HepG2 (cell line): ENCODE measurements around the gene TRANK1. TPM values are rescaled to one million over a fixed set of nuclear protein-coding genes. Genes with fewer than 3 reads are reported as not detected.
A peak's percentile ranks its signal among the peaks of the same experiment; 100 is the strongest.

ENCODE experiments used
- ADNP ChIP-seq: sonication (generic); formaldehyde crosslinking; IDR thresholded peaks from 2 replicates; pipeline ENCODE4 v1.4.0; 2020; ENCODE audit warnings: missing genetic modification reagents
- CENPX ChIP-seq: sonication (generic); formaldehyde crosslinking; IDR thresholded peaks from 2 replicates; pipeline ENCODE4 v1.9.0; 2021; ENCODE audit warnings: mild to moderate bottlenecking, missing genetic modification reagents, moderate library complexity
- EP300 ChIP-seq, 3 experiments: sonication (generic) in 1 of 3; formaldehyde crosslinking in 1 of 3; IDR thresholded peaks; 2 replicates each; pipeline versions ENCODE4 v1.5.1 to v1.6.1; 2011 to 2020; ENCODE audit warnings: low read depth in 2 of 3, low read length in 2 of 3, borderline replicate concordance in 1 of 3, improper control_type of control experiment in 1 of 3, mild to moderate bottlenecking in 1 of 3, missing genetic modification reagents in 1 of 3, moderate library complexity in 1 of 3
- ETS1 ChIP-seq: sonication (generic); formaldehyde crosslinking; IDR thresholded peaks from 2 replicates; pipeline ENCODE4 v1.4.0; 2020; ENCODE audit warnings: missing genetic modification reagents
- FUBP1 ChIP-seq: sonication (generic); formaldehyde crosslinking; IDR thresholded peaks from 2 replicates; pipeline ENCODE4 v1.5.1; 2020; ENCODE audit warnings: missing genetic modification reagents, mild to moderate bottlenecking, borderline replicate concordance
- GTF3A ChIP-seq: sonication (generic); formaldehyde crosslinking; conservative IDR thresholded peaks from 2 replicates; pipeline ENCODE4 v1.4.0; 2020; ENCODE audit warnings: mild to moderate bottlenecking, missing genetic modification reagents
- HNRNPK ChIP-seq: fragments of 200-400 bp; formaldehyde crosslinking; IDR thresholded peaks from 2 replicates; pipeline ENCODE4 v1.6.1; 2018; ENCODE audit warnings: low read length, low read depth, moderate library complexity, mild to moderate bottlenecking; ENCODE audit not compliant: poor library complexity, severe bottlenecking
- MXD3 ChIP-seq: IDR thresholded peaks from 2 replicates; pipeline ENCODE4 v1.6.1; 2016; ENCODE audit warnings: mild to moderate bottlenecking, missing biosample characterization, missing genetic modification reagents
- NCOA2 ChIP-seq: sonication (generic); formaldehyde crosslinking; IDR thresholded peaks from 2 replicates; pipeline ENCODE4 v1.8.0; 2022; ENCODE audit warnings: inconsistent platforms
- NFKB2 ChIP-seq: sonication (generic); formaldehyde crosslinking; IDR thresholded peaks from 2 replicates; pipeline ENCODE4 v1.4.0; 2020; ENCODE audit warnings: missing genetic modification reagents, borderline replicate concordance
- NR2F6 ChIP-seq, 2 experiments: IDR thresholded peaks; 2 replicates each; pipeline ENCODE4 v1.6.1; 2016; ENCODE audit warnings: antibody characterized with exemption in 1 of 2, mild to moderate bottlenecking in 1 of 2
- ONECUT2 ChIP-seq: sonication (generic); formaldehyde crosslinking; IDR thresholded peaks from 2 replicates; pipeline ENCODE4 v1.4.0; 2020; ENCODE audit warnings: missing genetic modification reagents
- PHF5A ChIP-seq: IDR thresholded peaks from one replicate; pipeline ENCODE4 v1.6.1; 2018; ENCODE audit warnings: low read depth, missing genetic modification reagents; ENCODE audit not compliant: unreplicated experiment
- TCF7 ChIP-seq: sonication (generic); IDR thresholded peaks from 2 replicates; pipeline ENCODE4 v1.6.1; 2016; ENCODE audit warnings: antibody characterized with exemption, low read depth
- TEAD2 ChIP-seq: sonication (generic); formaldehyde crosslinking; IDR thresholded peaks from 2 replicates; pipeline ENCODE4 v1.9.0; 2021; ENCODE audit warnings: missing genetic modification reagents
- TOE1 ChIP-seq: sonication (generic); formaldehyde crosslinking; IDR thresholded peaks from 2 replicates; pipeline ENCODE4 v1.4.0; 2020; ENCODE audit warnings: mild to moderate bottlenecking, missing genetic modification reagents
- ZFX ChIP-seq: sonication (generic); formaldehyde crosslinking; IDR thresholded peaks from 2 replicates; pipeline ENCODE4 v1.4.0; 2020; ENCODE audit warnings: mild to moderate bottlenecking, low read depth, missing genetic modification reagents, moderate library complexity
- ZNF256 ChIP-seq: sonication (generic); formaldehyde crosslinking; conservative IDR thresholded peaks from 2 replicates; pipeline ENCODE4 v1.4.0; 2020; ENCODE audit warnings: missing genetic modification reagents
- ZNF34 ChIP-seq: sonication (generic); formaldehyde crosslinking; IDR thresholded peaks from 2 replicates; pipeline ENCODE4 v1.4.0; 2020; ENCODE audit warnings: mild to moderate bottlenecking, missing genetic modification reagents, borderline replicate concordance
- ZNF431 ChIP-seq: sonication (generic); formaldehyde crosslinking; IDR thresholded peaks from 2 replicates; pipeline ENCODE4 v1.9.0; 2022; ENCODE audit warnings: missing genetic modification reagents, low read depth, mild to moderate bottlenecking, borderline replicate concordance
- ZNF468 ChIP-seq: sonication (generic); formaldehyde crosslinking; IDR thresholded peaks from 2 replicates; pipeline ENCODE4 v1.8.0; 2022; ENCODE audit warnings: mild to moderate bottlenecking, moderate library complexity, missing genetic modification reagents
- ZNF616 ChIP-seq: sonication (generic); formaldehyde crosslinking; IDR thresholded peaks from 2 replicates; pipeline ENCODE4 v1.5.0; 2020; ENCODE audit warnings: low read depth, mild to moderate bottlenecking, missing genetic modification reagents
- polyA plus RNA-seq, 8 experiments: library from polyadenylated mRNA; depleted of rRNA in 3 of 8; stranded (reverse) in 7 of 8; unstranded in 1 of 8; fragments of >200 nt; fragmentation: Illumina TruSeq in 4 of 8; extraction: Trizol in 4 of 8; gene quantifications; 2 replicates each; pipeline versions ENCODE4 v1.2.1 to v1.2.3, GENCODE V29; 2011 to 2016; ENCODE audit warnings: low read depth in 4 of 8, missing spikeins in 1 of 8, mixed read lengths in 1 of 8; ENCODE audit not compliant: insufficient read depth in 1 of 8
- total RNA-seq, 5 experiments: library from RNA; depleted of rRNA; stranded (reverse); fragments of >200 nt; fragmentation: Illumina TruSeq; extraction: Trizol; gene quantifications; 2 replicates each; pipeline ENCODE4 v1.2.3, GENCODE V29; 2016; ENCODE audit warnings: low read depth in 1 of 5
- TF ChIP-seq, protein P1 (sequence below): sonication (generic); formaldehyde crosslinking; IDR thresholded peaks from 2 replicates; pipeline ENCODE4 v1.9.0; 2021; ENCODE audit warnings: missing genetic modification reagents, mild to moderate bottlenecking, borderline replicate concordance
- TF ChIP-seq, protein P2 (sequence below): sonication (generic); formaldehyde crosslinking; IDR thresholded peaks from 2 replicates; pipeline ENCODE4 v1.4.0; 2020; ENCODE audit warnings: mild to moderate bottlenecking, missing genetic modification reagents

TRANK1 gene
- total and polyA plus RNA-seq, 2 of the 13 experiments (the other 11 are each of a cell fraction or from before 2014, with no cell fraction given): 0.13 to 0.32 TPM

DNA sequence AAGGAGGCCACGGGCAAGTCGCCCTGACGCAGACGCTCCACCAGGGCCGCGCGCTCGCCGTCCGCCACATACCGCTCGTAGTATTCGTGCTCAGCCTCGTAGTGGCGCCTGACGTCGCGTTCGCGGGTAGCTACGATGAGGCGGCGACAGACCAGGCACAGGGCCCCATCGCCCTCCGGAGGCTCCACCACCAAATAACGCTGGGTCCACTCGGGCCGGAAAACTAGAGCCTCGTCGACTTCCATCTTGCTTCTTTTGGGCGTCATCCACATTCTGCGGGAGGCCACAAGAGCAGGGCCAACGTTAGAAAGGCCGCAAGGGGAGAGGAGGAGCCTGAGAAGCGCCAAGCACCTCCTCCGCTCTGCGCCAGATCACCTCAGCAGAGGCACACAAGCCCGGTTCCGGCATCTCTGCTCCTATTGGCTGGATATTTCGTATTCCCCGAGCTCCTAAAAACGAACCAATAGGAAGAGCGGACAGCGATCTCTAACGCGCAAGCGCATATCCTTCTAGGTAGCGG, 48.0 kb upstream of the TRANK1 start, which contains the start of gene EPM2AIP1 (continued):
- no peak for TF ChIP-seq ETS1 (CRISPR knock-in tag)
- no peak; the same call in 1 of the 2 replicates for TF ChIP-seq NFKB2 (CRISPR knock-in tag)
- no peak for TF ChIP-seq HNRNPK
- peak; percentile 83 for TF ChIP-seq ZNF616 (CRISPR knock-in tag)
- TF ChIP-seq TEAD2 (CRISPR knock-in tag): 0 out of 2 replicates have a peak, but pooled peaks have one; percentile 38
- TF ChIP-seq, protein P1, sequence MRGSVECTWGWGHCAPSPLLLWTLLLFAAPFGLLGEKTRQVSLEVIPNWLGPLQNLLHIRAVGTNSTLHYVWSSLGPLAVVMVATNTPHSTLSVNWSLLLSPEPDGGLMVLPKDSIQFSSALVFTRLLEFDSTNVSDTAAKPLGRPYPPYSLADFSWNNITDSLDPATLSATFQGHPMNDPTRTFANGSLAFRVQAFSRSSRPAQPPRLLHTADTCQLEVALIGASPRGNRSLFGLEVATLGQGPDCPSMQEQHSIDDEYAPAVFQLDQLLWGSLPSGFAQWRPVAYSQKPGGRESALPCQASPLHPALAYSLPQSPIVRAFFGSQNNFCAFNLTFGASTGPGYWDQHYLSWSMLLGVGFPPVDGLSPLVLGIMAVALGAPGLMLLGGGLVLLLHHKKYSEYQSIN: no peak
- TF ChIP-seq ADNP (CRISPR knock-in tag): no peak
- TF ChIP-seq ZNF34: no peak
- no peak for TF ChIP-seq PHF5A
- TF ChIP-seq MXD3 (CRISPR knock-in tag): peak; percentile 68
- TF ChIP-seq FUBP1 (CRISPR knock-in tag): no peak
- no peak for TF ChIP-seq NR2F6 (IDR thresholded peaks at IDR 0.05)
- TF ChIP-seq NR2F6 (CRISPR knock-in tag; IDR thresholded peaks at IDR 0.05): 0 out of 2 replicates have a peak, but pooled peaks have one; percentile 15
- peak; percentile 43; the same call in 1 of the 2 replicates for TF ChIP-seq TOE1 (CRISPR knock-in tag)
- TF ChIP-seq CENPX (CRISPR knock-in tag): no peak
- TF ChIP-seq ONECUT2 (CRISPR knock-in tag): 0 out of 2 replicates have a peak, but pooled peaks have one; percentile 27
- no peak for TF ChIP-seq ZNF468 (CRISPR knock-in tag)
- TF ChIP-seq TCF7: no peak
- TF ChIP-seq ZNF431: peak; percentile 86; the same call in 1 of the 2 replicates
- TF ChIP-seq GTF3A (CRISPR knock-in tag): no peak
- TF ChIP-seq EP300 (IDR thresholded peaks at IDR 0.05; ENCODE audit: low read depth in 2 of 2, low read length in 2 of 2): no peak
- no peak for TF ChIP-seq EP300 (CRISPR knock-in tag; IDR thresholded peaks at IDR 0.05; ENCODE audit: borderline replicate concordance)
- TF ChIP-seq, protein P2, sequence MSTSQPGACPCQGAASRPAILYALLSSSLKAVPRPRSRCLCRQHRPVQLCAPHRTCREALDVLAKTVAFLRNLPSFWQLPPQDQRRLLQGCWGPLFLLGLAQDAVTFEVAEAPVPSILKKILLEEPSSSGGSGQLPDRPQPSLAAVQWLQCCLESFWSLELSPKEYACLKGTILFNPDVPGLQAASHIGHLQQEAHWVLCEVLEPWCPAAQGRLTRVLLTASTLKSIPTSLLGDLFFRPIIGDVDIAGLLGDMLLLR (CRISPR knock-in tag): no peak; the same call in 1 of the 2 replicates
- no peak for TF ChIP-seq ZNF256
- 0 out of 2 replicates have a peak, but pooled peaks have one; percentile 20 for TF ChIP-seq NCOA2 (CRISPR knock-in tag)
- peak; percentile 98 for TF ChIP-seq ZFX (CRISPR knock-in tag)
